ENCODE data around the gene CELA3B. TPM values are rescaled to one million over a fixed set of nuclear protein-coding genes. Genes with fewer than 3 reads are reported as not detected.
"Not testable (repeated sequence)": the region's sequence is repeated elsewhere in the genome, so short reads cannot be mapped to it uniquely, and the experiment has no call there.

CELA3B gene
- total RNA-seq, 2 donors from 2014 or later = 0.42 to 16.7 TPM

GRCh38 chr1:22012752-22013151, 35.9 kb downstream of the CELA3B start:
- H3K27me3 ChIP-seq; H3K4me3 ChIP-seq; H3K27ac ChIP-seq; DNase-seq; H3K9ac ChIP-seq (ENCODE audit: low read depth in 2 of 2, low read length in 2 of 2); H3K4me1 ChIP-seq; H3K36me3 ChIP-seq; H3K9me3 ChIP-seq; intact Hi-C loops (cut with DNase I): not testable (repeated sequence)

GRCh38 chr1:22014575-22015206, 37.9 kb downstream of the CELA3B start:
- H3K27ac ChIP-seq; H3K4me1 ChIP-seq; H3K36me3 ChIP-seq; H3K9me3 ChIP-seq; intact Hi-C loops (cut with DNase I); DNase-seq; H3K4me3 ChIP-seq; H3K27me3 ChIP-seq; H3K9ac ChIP-seq (ENCODE audit: low read depth in 2 of 2, low read length in 2 of 2): not testable (repeated sequence)

GRCh38 chr1:22018583-22019559, 42.0 kb downstream of the CELA3B start:
- DNase-seq = no peak
- Histone ChIP-seq H3K27ac (peak overlapping the region; percentile 32), H3K36me3 (no peaks in the 10 kb centered on the region), H3K4me1 (no peaks in the 10 kb centered on the region), H3K4me3 (no peak overlapping the region), H3K9me3 (no peaks in the 10 kb centered on the region), H3K27me3 (no peaks in the 10 kb centered on the region), H3K9ac (ENCODE audit: low read depth in 2 of 2, low read length in 2 of 2) (no peak overlapping the region)
- intact Hi-C loops (cut with DNase I) = no loop called here
- no peak for TF ChIP-seq CTCF (IDR thresholded peaks at IDR 0.05)

DNA sequence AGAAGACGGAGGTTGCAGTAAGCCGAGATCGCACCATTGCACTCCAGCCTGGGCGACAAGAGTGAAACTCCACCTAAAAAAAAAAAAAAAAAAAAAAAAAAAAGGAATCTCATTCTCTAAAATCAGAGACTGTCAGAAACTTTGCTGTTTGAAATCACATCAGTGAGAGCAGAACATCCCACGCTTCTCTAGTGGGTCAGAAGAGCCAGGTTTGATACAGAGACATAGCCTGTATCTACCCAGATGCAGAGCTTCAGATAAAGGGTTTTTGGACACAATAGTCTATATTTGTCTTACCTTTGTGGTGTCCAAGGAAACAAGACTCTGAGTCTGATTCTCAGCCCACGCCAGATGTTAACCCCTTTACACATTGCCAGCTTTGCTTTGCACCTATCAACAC, 44.2 kb downstream of the CELA3B start:
- no peaks in the 10 kb centered on the region for H3K9me3 ChIP-seq
- no peak overlapping the region for H3K27ac ChIP-seq
- peaks cover 9% of the 10 kb centered on the region for H3K4me1 ChIP-seq
- DNase-seq = no peak
- no peak overlapping the region for H3K9ac ChIP-seq (ENCODE audit: low read depth in 2 of 2, low read length in 2 of 2)
- no peak overlapping the region for H3K4me3 ChIP-seq
- H3K27me3 ChIP-seq = no peaks in the 10 kb centered on the region
- TF ChIP-seq CTCF (IDR thresholded peaks at IDR 0.05) = no peak
- no peaks in the 10 kb centered on the region for H3K36me3 ChIP-seq
- intact Hi-C loops (cut with DNase I) = no loop called here

- Histone ChIP-seq H3K4me1 (peaks cover 9% of the 10 kb centered on the region), H3K9ac (ENCODE audit: low read depth in 2 of 2, low read length in 2 of 2) (peak overlapping the region; percentile 62 to 99), H3K4me3 (peak overlapping the region; percentile 78), H3K36me3 (no peaks in the 10 kb centered on the region), H3K27me3 (no peaks in the 10 kb centered on the region), H3K27ac (peak overlapping the region; percentile 99), H3K9me3 (no peaks in the 10 kb centered on the region)
- no peak for TF ChIP-seq CTCF (IDR thresholded peaks at IDR 0.05)
- intact Hi-C loops (cut with DNase I) = no loop called here
- DNase-seq = peak; percentile 72
Observed at GRCh38 chr1:22024485-22025367, 47.9 kb downstream of the CELA3B start.
